CD14-positive monocyte (primary cell): Measurements from ENCODE around the gene RAPGEF5. TPM values are rescaled to one million over a fixed set of nuclear protein-coding genes. Genes with fewer than 3 reads are reported as not detected.

Experiments
- DNase-seq, 3 donors: peaks; one replicate each; pipeline ENCODE4 v3.0.0-alpha.2; 2011 to 2022
- H2AFZ ChIP-seq: 2 replicates; pipeline ENCODE4 v1.6.0; 2012; ENCODE audit warnings: mild to moderate bottlenecking, low read depth, low read length, inconsistent platforms; ENCODE audit not compliant: insufficient read depth, poor library complexity, severe bottlenecking
- H3K27ac ChIP-seq, 2 donors: 1 replicate in 1 of 2; 2 replicates in 1 of 2; pipeline ENCODE4 v1.5.1; 2012 to 2013; ENCODE audit warnings: low read length in 2 of 2, control low read depth in 1 of 2, inconsistent platforms in 1 of 2, low read depth in 1 of 2, mild to moderate bottlenecking in 1 of 2
- H3K27me3 ChIP-seq, 2 donors: one replicate each; pipeline versions ENCODE4 v1.6.0 to v1.6.1; 2011 to 2013; ENCODE audit warnings: low read length in 2 of 2; ENCODE audit not compliant: control insufficient read depth in 2 of 2, insufficient read depth in 2 of 2
- H3K36me3 ChIP-seq, 2 donors: replicated peaks in 1 of 2; 1 replicate in 1 of 2; 2 replicates in 1 of 2; pipeline versions ENCODE4 v1.5.1 to v1.6.1; 2012 to 2013; ENCODE audit warnings: low read length in 2 of 2, control low read depth in 1 of 2, inconsistent platforms in 1 of 2, mild to moderate bottlenecking in 1 of 2; ENCODE audit not compliant: insufficient read depth in 2 of 2, control insufficient read depth in 1 of 2
- H3K4me1 ChIP-seq, 2 donors: 1 replicate in 1 of 2; 2 replicates in 1 of 2; pipeline versions ENCODE4 v1.5.1 to v1.6.1; 2012 to 2013; ENCODE audit warnings: low read length in 2 of 2, control low read depth in 1 of 2, inconsistent platforms in 1 of 2, mild to moderate bottlenecking in 1 of 2, moderate library complexity in 1 of 2; ENCODE audit not compliant: insufficient read depth in 2 of 2, control insufficient read depth in 1 of 2
- H3K4me2 ChIP-seq: replicated peaks from 2 replicates; pipeline ENCODE3; 2012; ENCODE audit warnings: low read length, moderate library complexity, mild to moderate bottlenecking; ENCODE audit not compliant: poor library complexity, severe bottlenecking; ENCODE audit errors: extremely low read depth
- H3K4me3 ChIP-seq, 3 experiments: fragments of 200-600 bp in 1 of 3; sonication (generic) in 1 of 3; replicated peaks in 1 of 3; 1 replicate in 2 of 3; 2 replicates in 1 of 3; pipeline ENCODE4 v1.5.1; 2011 to 2013; ENCODE audit warnings: low read length in 3 of 3, mild to moderate bottlenecking in 3 of 3, control low read depth in 2 of 3, low read depth in 2 of 3, inconsistent platforms in 1 of 3, moderate library complexity in 1 of 3
- H3K79me2 ChIP-seq: 2 replicates; pipeline ENCODE4 v1.6.0; 2012; ENCODE audit warnings: mild to moderate bottlenecking, control low read depth, inconsistent platforms, low read length, moderate library complexity; ENCODE audit not compliant: insufficient read depth
- H3K9ac ChIP-seq: 2 replicates; pipeline ENCODE4 v1.6.0; 2017; ENCODE audit warnings: low read length, mild to moderate bottlenecking; ENCODE audit not compliant: insufficient read depth, poor library complexity, severe bottlenecking
- H3K9me3 ChIP-seq, 2 donors: replicated peaks in 1 of 2; 1 replicate in 1 of 2; 2 replicates in 1 of 2; pipeline versions ENCODE4 v1.5.1 to v1.6.1; 2012 to 2013; ENCODE audit warnings: low read length in 2 of 2, control low read depth in 1 of 2; ENCODE audit not compliant: control insufficient read depth in 1 of 2, insufficient read depth in 1 of 2
- H4K20me1 ChIP-seq: 2 replicates; pipeline ENCODE4 v1.6.0; 2012; ENCODE audit warnings: mild to moderate bottlenecking, low read length, control low read depth, moderate library complexity; ENCODE audit not compliant: insufficient read depth
- H3K27ac Mint-ChIP-seq, 7 donors: one replicate each; pipeline ENCODE4 v1.8.0; 2020; ENCODE audit warnings: mild to moderate bottlenecking in 7 of 7, mixed read lengths in 7 of 7, moderate library complexity in 6 of 7, inconsistent platforms in 2 of 7
- H3K27me3 Mint-ChIP-seq, 3 donors: one replicate each; pipeline ENCODE4 v1.8.0; 2021 to 2022; ENCODE audit warnings: low read depth in 3 of 3, mild to moderate bottlenecking in 3 of 3, mixed read lengths in 3 of 3, moderate library complexity in 3 of 3, inconsistent platforms in 1 of 3
- H3K36me3 Mint-ChIP-seq, 2 donors: one replicate each; pipeline ENCODE4 v1.8.0; 2020; ENCODE audit warnings: mixed read lengths in 2 of 2, inconsistent platforms in 1 of 2, mild to moderate bottlenecking in 1 of 2
- H3K4me1 Mint-ChIP-seq: one replicate; pipeline ENCODE4 v1.8.0; 2020; ENCODE audit warnings: mild to moderate bottlenecking, mixed read lengths
- H3K4me3 Mint-ChIP-seq, 2 donors: one replicate each; pipeline ENCODE4 v1.8.0; 2020; ENCODE audit warnings: mild to moderate bottlenecking in 2 of 2, mixed read lengths in 2 of 2, moderate library complexity in 1 of 2
- H3K9me3 Mint-ChIP-seq, 7 donors: one replicate each; pipeline ENCODE4 v1.8.0; 2020 to 2022; ENCODE audit warnings: mixed read lengths in 7 of 7, mild to moderate bottlenecking in 6 of 7, moderate library complexity in 6 of 7, inconsistent platforms in 2 of 7
- CTCF ChIP-seq: fragments of 200-600 bp; IDR thresholded peaks from one replicate; pipeline ENCODE4 v1.8.0; 2022; ENCODE audit warnings: antibody characterized with exemption, mild to moderate bottlenecking
- WGBS: methylation state at CpG from one replicate; pipeline ENCODE4 v1.1.5; 2013; ENCODE audit warnings: missing lambda C conversion rate; ENCODE audit not compliant: insufficient coverage; 5-methylcytosine and 5-hydroxymethylcytosine counted together
- intact Hi-C, 2 donors: fragments of 100-400 bp; cut with micrococcal nuclease; formaldehyde crosslinking; loops; one replicate each; pipeline versions ENCODE4 v1.15.0 to v1.15.1; 2023
- polyA plus RNA-seq, 3 donors: library from polyadenylated mRNA; depleted of rRNA in 1 of 3; unstranded in 2 of 3; stranded (reverse) in 1 of 3; fragments of 300-500 nt in 2 of 3; fragments of >200 nt in 1 of 3; fragmentation: Illumina TruSeq in 2 of 3; gene quantifications; 1 replicate in 2 of 3; 2 replicates in 1 of 3; pipeline ENCODE4 v1.2.3, GENCODE V29; 2012 to 2021

Gene RAPGEF5
- polyA plus RNA-seq, 3 donors, result not detected

- H3K36me3 ChIP-seq, result no peaks in the 10 kb centered on the region
- no peak overlapping the region for H3K9ac ChIP-seq
- H3K4me1 ChIP-seq, result no peaks in the 10 kb centered on the region
- H4K20me1 ChIP-seq, result no peaks in the 10 kb centered on the region
- no peak overlapping the region for H3K4me3 Mint-ChIP-seq
- H3K9me3 Mint-ChIP-seq, result no peaks in the 10 kb centered on the region
- TF ChIP-seq CTCF, result no peak
- no peak overlapping the region for H3K27ac Mint-ChIP-seq
- no peak overlapping the region for H3K27ac ChIP-seq
- H3K4me1 Mint-ChIP-seq, result no peaks in the 10 kb centered on the region
- H3K27me3 ChIP-seq, result no peaks in the 10 kb centered on the region
- no peak overlapping the region for H3K4me3 ChIP-seq
- peaks cover 0 to 1% (median 0%) of the 10 kb centered on the region in 3 donors for H3K27me3 Mint-ChIP-seq
- H2AFZ ChIP-seq, result no peak overlapping the region
- no peaks in the 10 kb centered on the region for H3K9me3 ChIP-seq
- WGBS, result no CpG with 5 or more reads among the region's 3 CpGs
- no peak for DNase-seq
- no peak overlapping the region for H3K4me2 ChIP-seq
- H3K79me2 ChIP-seq, result no peaks in the 10 kb centered on the region
- intact Hi-C loops, result no loop called here
- H3K36me3 Mint-ChIP-seq, result no peaks in the 10 kb centered on the region
These were observed 16.4 kb upstream of the RAPGEF5 start for GRCh38 chr7:22373388-22373787.

- 89% methylated on average over 3 of the region's 6 CpGs for WGBS
- no peak for TF ChIP-seq CTCF
- Histone ChIP-seq H3K4me2 (no peak overlapping the region), H3K36me3 (no peaks in the 10 kb centered on the region), H4K20me1 (no peaks in the 10 kb centered on the region), H3K4me1 (no peaks in the 10 kb centered on the region), H3K9ac (no peak overlapping the region), H3K79me2 (no peaks in the 10 kb centered on the region), H3K27ac (no peak overlapping the region), H3K4me3 (no peak overlapping the region), H3K9me3 (no peaks in the 10 kb centered on the region), H2AFZ (no peak overlapping the region), H3K27me3 (no peaks in the 10 kb centered on the region)
- Mint-ChIP-seq H3K27ac (no peak overlapping the region), H3K36me3 (no peaks in the 10 kb centered on the region), H3K9me3 (no peaks in the 10 kb centered on the region), H3K27me3 (peaks cover 0 to 1% (median 1%) of the 10 kb centered on the region in 3 donors), H3K4me3 (no peak overlapping the region), H3K4me1 (no peaks in the 10 kb centered on the region)
- no peak for DNase-seq
- intact Hi-C loops, result no loop called here
These were observed 15.9 kb upstream of the RAPGEF5 start for GRCh38 chr7:22372863-22373262.
